ENCODE data around the gene PNPLA7.

PNPLA7 gene

GRCh38 chr9:137492464-137493363, 57.5 kb downstream of the PNPLA7 start:
- DNase-seq = no peak

- no peak for DNase-seq
Measured at GRCh38 chr9:137491735-137492432, 58.3 kb downstream of the PNPLA7 start.

- no peak for DNase-seq
Measured at GRCh38 chr9:137490532-137491186, 59.5 kb downstream of the PNPLA7 start.

GRCh38 chr9:137488906-137489305, 61.3 kb downstream of the PNPLA7 start:
- no peak for DNase-seq

GRCh38 chr9:137488327-137488653, 61.9 kb downstream of the PNPLA7 start:
- DNase-seq = peak; percentile 98

GRCh38 chr9:137487454-137488326, 62.5 kb downstream of the PNPLA7 start:
- peak; percentile 94 for DNase-seq

GRCh38 chr9:137486545-137487453, 63.4 kb downstream of the PNPLA7 start:
- DNase-seq = no peak

- DNase-seq = no peak
Measured at GRCh38 chr9:137486141-137486490, 64.1 kb downstream of the PNPLA7 start.

GRCh38 chr9:137485343-137486140, 64.7 kb downstream of the PNPLA7 start:
- DNase-seq = no peak

- DNase-seq = no peak
Measured at GRCh38 chr9:137484551-137485315, 65.5 kb downstream of the PNPLA7 start.

GRCh38 chr9:137482094-137482781, 68.0 kb downstream of the PNPLA7 start:
- no peak for DNase-seq

- no peak for DNase-seq
Measured at GRCh38 chr9:137480686-137481683, 69.2 kb downstream of the PNPLA7 start.

- DNase-seq = no peak
Measured at GRCh38 chr9:137479892-137480685, 70.1 kb downstream of the PNPLA7 start.

- DNase-seq = peak; percentile 38
Measured at GRCh38 chr9:137478962-137479861, 71.0 kb downstream of the PNPLA7 start.

- no peak for DNase-seq
Measured at GRCh38 chr9:137478613-137478961, 71.6 kb downstream of the PNPLA7 start.
